Adrenal gland (tissue), 5 donors: ENCODE results near the gene GMDS.

Source experiments
- POLR2A ChIP-seq, 2 donors: fragments of 450-650 bp; IDR thresholded peaks; one replicate each; pipeline ENCODE4 v1.6.1; 2017; ENCODE audit warnings: antibody characterized with exemption in 2 of 2, mild to moderate bottlenecking in 2 of 2, moderate library complexity in 1 of 2
- TF ChIP-seq, protein P1 (sequence below), 6 experiments: fragments of 450-650 bp in 4 of 6; fragments of 200-600 bp in 2 of 6; sonication (generic) in 1 of 6; IDR thresholded peaks; 1 replicate in 5 of 6; 2 replicates in 1 of 6; pipeline versions ENCODE4 v1.5.1 to v1.8.0; 2016 to 2021; ENCODE audit warnings: antibody characterized with exemption in 6 of 6, mild to moderate bottlenecking in 2 of 6, moderate library complexity in 1 of 6
- donor health status: DM: no; HTN: no; CAD: no.

DNA sequence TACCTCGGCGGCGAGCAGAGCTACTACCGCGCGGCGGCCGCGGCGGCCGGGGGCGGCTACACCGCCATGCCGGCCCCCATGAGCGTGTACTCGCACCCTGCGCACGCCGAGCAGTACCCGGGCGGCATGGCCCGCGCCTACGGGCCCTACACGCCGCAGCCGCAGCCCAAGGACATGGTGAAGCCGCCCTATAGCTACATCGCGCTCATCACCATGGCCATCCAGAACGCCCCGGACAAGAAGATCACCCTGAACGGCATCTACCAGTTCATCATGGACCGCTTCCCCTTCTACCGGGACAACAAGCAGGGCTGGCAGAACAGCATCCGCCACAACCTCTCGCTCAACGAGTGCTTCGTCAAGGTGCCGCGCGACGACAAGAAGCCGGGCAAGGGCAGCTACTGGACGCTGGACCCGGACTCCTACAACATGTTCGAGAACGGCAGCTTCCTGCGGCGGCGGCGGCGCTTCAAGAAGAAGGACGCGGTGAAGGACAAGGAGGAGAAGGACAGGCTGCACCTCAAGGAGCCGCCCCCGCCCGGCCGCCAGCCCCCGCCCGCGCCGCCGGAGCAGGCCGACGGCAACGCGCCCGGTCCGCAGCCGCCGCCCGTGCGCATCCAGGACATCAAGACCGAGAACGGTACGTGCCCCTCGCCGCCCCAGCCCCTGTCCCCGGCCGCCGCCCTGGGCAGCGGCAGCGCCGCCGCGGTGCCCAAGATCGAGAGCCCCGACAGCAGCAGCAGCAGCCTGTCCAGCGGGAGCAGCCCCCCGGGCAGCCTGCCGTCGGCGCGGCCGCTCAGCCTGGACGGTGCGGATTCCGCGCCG lies 634.7 kb downstream of the GMDS start:
- TF ChIP-seq POLR2A (IDR thresholded peaks at IDR 0.05): no peak
- TF ChIP-seq, protein P1, sequence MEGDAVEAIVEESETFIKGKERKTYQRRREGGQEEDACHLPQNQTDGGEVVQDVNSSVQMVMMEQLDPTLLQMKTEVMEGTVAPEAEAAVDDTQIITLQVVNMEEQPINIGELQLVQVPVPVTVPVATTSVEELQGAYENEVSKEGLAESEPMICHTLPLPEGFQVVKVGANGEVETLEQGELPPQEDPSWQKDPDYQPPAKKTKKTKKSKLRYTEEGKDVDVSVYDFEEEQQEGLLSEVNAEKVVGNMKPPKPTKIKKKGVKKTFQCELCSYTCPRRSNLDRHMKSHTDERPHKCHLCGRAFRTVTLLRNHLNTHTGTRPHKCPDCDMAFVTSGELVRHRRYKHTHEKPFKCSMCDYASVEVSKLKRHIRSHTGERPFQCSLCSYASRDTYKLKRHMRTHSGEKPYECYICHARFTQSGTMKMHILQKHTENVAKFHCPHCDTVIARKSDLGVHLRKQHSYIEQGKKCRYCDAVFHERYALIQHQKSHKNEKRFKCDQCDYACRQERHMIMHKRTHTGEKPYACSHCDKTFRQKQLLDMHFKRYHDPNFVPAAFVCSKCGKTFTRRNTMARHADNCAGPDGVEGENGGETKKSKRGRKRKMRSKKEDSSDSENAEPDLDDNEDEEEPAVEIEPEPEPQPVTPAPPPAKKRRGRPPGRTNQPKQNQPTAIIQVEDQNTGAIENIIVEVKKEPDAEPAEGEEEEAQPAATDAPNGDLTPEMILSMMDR (IDR thresholded peaks at IDR 0.05): no peak
